Neural cell (in vitro differentiated cells): ENCODE results near the gene STKLD1. TPM values are rescaled to one million over a fixed set of nuclear protein-coding genes. Genes with fewer than 3 reads are reported as not detected.

Source experiments
- H2AFZ ChIP-seq: fragments of 200-600, 300-800 bp; sonication (generic), shearing (Covaris generic); 2 replicates; pipeline ENCODE4 v1.6.0; 2014; ENCODE audit warnings: low read depth, mild to moderate bottlenecking, antibody characterized with exemption, low read length, moderate library complexity
- H3F3A ChIP-seq: fragments of 200-600 bp; shearing (Covaris generic); 2 replicates; pipeline ENCODE4 v1.6.1; 2016; ENCODE audit warnings: mild to moderate bottlenecking, moderate library complexity, mixed read lengths, antibody characterized with exemption, low read length; ENCODE audit not compliant: insufficient read depth, poor library complexity, severe bottlenecking
- H3K27ac ChIP-seq: fragments of 200-600, 300-800 bp; sonication (generic), shearing (Covaris generic); 2 replicates; pipeline ENCODE4 v1.5.1; 2014; ENCODE audit warnings: mild to moderate bottlenecking, low read length, moderate library complexity
- H3K27me3 ChIP-seq: fragments of 300-800, 200-600 bp; sonication (generic), shearing (Covaris generic); 2 replicates; pipeline ENCODE4 v1.6.0; 2014; ENCODE audit warnings: mild to moderate bottlenecking, low read depth, low read length, moderate library complexity; ENCODE audit not compliant: insufficient read depth
- H3K36me3 ChIP-seq: fragments of 300-800, 200-600 bp; sonication (generic), shearing (Covaris generic); 2 replicates; pipeline ENCODE4 v1.5.1; 2014; ENCODE audit warnings: mild to moderate bottlenecking, antibody characterized with exemption, low read length, moderate library complexity; ENCODE audit not compliant: insufficient read depth
- H3K4me2 ChIP-seq: fragments of 300-800, 200-600 bp; sonication (generic), shearing (Covaris generic); 2 replicates; pipeline ENCODE4 v1.6.0; 2014; ENCODE audit warnings: mild to moderate bottlenecking, low read length
- H3K4me3 ChIP-seq: fragments of 300-800, 200-600 bp; sonication (generic), shearing (Covaris generic); 2 replicates; pipeline ENCODE4 v1.5.1; 2014; ENCODE audit warnings: mild to moderate bottlenecking, low read length, moderate library complexity
- H3K79me2 ChIP-seq: fragments of 200-600 bp; shearing (Covaris generic); replicated peaks from 2 replicates; pipeline ENCODE4 v1.6.0; 2014; ENCODE audit warnings: mild to moderate bottlenecking, low read length, moderate library complexity; ENCODE audit not compliant: insufficient read depth
- H3K9ac ChIP-seq: fragments of 300-800, 200-600 bp; sonication (generic), shearing (Covaris generic); 2 replicates; pipeline ENCODE4 v1.6.1; 2016; ENCODE audit warnings: mild to moderate bottlenecking, low read length, mixed read lengths
- H3K9me2 ChIP-seq: fragments of 200-600 bp; shearing (Covaris generic); 2 replicates; pipeline ENCODE4 v1.6.1; 2016; ENCODE audit warnings: mild to moderate bottlenecking, low read length, mixed read lengths; ENCODE audit not compliant: insufficient read depth
- H3K9me3 ChIP-seq: fragments of 200-600, 300-800 bp; sonication (generic), shearing (Covaris generic); 2 replicates; pipeline ENCODE4 v1.6.1; 2016; ENCODE audit warnings: mild to moderate bottlenecking, mixed run types, low read length, moderate library complexity, mixed read lengths
- H4K20me1 ChIP-seq: fragments of 200-600 bp; shearing (Covaris generic); 2 replicates; pipeline ENCODE4 v1.6.1; 2016; ENCODE audit warnings: mild to moderate bottlenecking, mixed run types; ENCODE audit not compliant: insufficient read depth
- CTCF ChIP-seq: fragments of 450-650 bp; IDR thresholded peaks from 2 replicates; pipeline ENCODE4 v1.5.1; 2014; ENCODE audit warnings: antibody characterized with exemption, mild to moderate bottlenecking, moderate library complexity; ENCODE audit not compliant: poor library complexity, severe bottlenecking
- EP300 ChIP-seq: fragments of 450-650 bp; conservative IDR thresholded peaks from 2 replicates; pipeline ENCODE4 v1.6.1; 2014; ENCODE audit warnings: antibody characterized with exemption, mild to moderate bottlenecking, moderate library complexity; ENCODE audit not compliant: poor library complexity, severe bottlenecking
- EZH2 ChIP-seq: fragments of 200-600, 300-800 bp; shearing (Covaris generic), sonication (generic); IDR thresholded peaks from 2 replicates; pipeline ENCODE4 v1.6.1; 2014; ENCODE audit warnings: antibody characterized with exemption, low read length, borderline replicate concordance, mild to moderate bottlenecking; ENCODE audit not compliant: insufficient read depth, poor library complexity, severe bottlenecking
- MXI1 ChIP-seq: fragments of 450-650 bp; conservative IDR thresholded peaks from 2 replicates; pipeline ENCODE4 v1.6.1; 2014; ENCODE audit warnings: antibody characterized with exemption, mild to moderate bottlenecking; ENCODE audit not compliant: poor library complexity, severe bottlenecking
- POLR2AphosphoS5 ChIP-seq: IDR thresholded peaks from 2 replicates; pipeline ENCODE4 v1.6.1; 2012
- RAD21 ChIP-seq: fragments of 450-650 bp; conservative IDR thresholded peaks from 2 replicates; pipeline ENCODE4 v1.6.1; 2014; ENCODE audit warnings: antibody characterized with exemption, mild to moderate bottlenecking, moderate library complexity
- REST ChIP-seq: IDR thresholded peaks from 2 replicates; pipeline ENCODE4 v1.6.1; 2012; ENCODE audit warnings: borderline replicate concordance
- SMC3 ChIP-seq: fragments of 450-650 bp; conservative IDR thresholded peaks from 2 replicates; pipeline ENCODE4 v1.6.1; 2014; ENCODE audit warnings: antibody characterized with exemption, mild to moderate bottlenecking, moderate library complexity; ENCODE audit not compliant: poor library complexity
- TAF1 ChIP-seq: IDR thresholded peaks from 2 replicates; pipeline ENCODE4 v1.6.1; 2012; ENCODE audit warnings: low read depth
- polyA plus RNA-seq: library from polyadenylated mRNA; depleted of rRNA; stranded (reverse); fragments of >200 nt; gene quantifications from 2 replicates; pipeline ENCODE4 v1.2.3, GENCODE V29; 2014

Gene STKLD1
- polyA plus RNA-seq, 1 donor from 2014 or later: 1.1 TPM

- Histone ChIP-seq H3K9me3 (peaks cover 10% of the 10 kb centered on the region), H3K27me3 (peaks cover 27% of the 10 kb centered on the region), H3K4me2 (no peak overlapping the region), H3K4me3 (no peak overlapping the region), H3K9me2 (no peaks in the 10 kb centered on the region), H3K9ac (no peak overlapping the region), H3K36me3 (no peaks in the 10 kb centered on the region), H3F3A (no peaks in the 10 kb centered on the region), H4K20me1 (no peaks in the 10 kb centered on the region), H3K27ac (no peak overlapping the region), H2AFZ (no peak overlapping the region), H3K79me2 (no peaks in the 10 kb centered on the region)
- no peak for TF ChIP-seq RAD21
- no peak for TF ChIP-seq REST
- no peak for TF ChIP-seq CTCF
- no peak for TF ChIP-seq MXI1
- no peak for TF ChIP-seq EZH2
- TF ChIP-seq POLR2AphosphoS5: no peak
- TF ChIP-seq EP300: no peak
- no peak for TF ChIP-seq SMC3
- TF ChIP-seq TAF1: no peak
These were observed 53.5 kb downstream of the STKLD1 start for GRCh38 chr9:133429641-133430161.

- Histone ChIP-seq H3F3A (no peaks in the 10 kb centered on the region), H3K9me2 (no peaks in the 10 kb centered on the region), H2AFZ (no peak overlapping the region), H3K27ac (no peak overlapping the region), H3K9ac (no peak overlapping the region), H3K4me2 (no peak overlapping the region), H4K20me1 (no peaks in the 10 kb centered on the region), H3K79me2 (no peaks in the 10 kb centered on the region), H3K36me3 (no peaks in the 10 kb centered on the region), H3K4me3 (no peak overlapping the region), H3K9me3 (peaks cover 10% of the 10 kb centered on the region), H3K27me3 (peaks cover 27% of the 10 kb centered on the region)
- TF ChIP-seq SMC3: no peak
- no peak for TF ChIP-seq EP300
- no peak for TF ChIP-seq REST
- no peak for TF ChIP-seq RAD21
These were observed 54.1 kb downstream of the STKLD1 start for GRCh38 chr9:133430244-133430643.
